GM18520 (cell line): Measurements from ENCODE around the gene KCTD2.

Experiments
- ATAC-seq: cut with Tn5 transposase; IDR thresholded peaks from one replicate; pipeline ENCODE4 v1.9.1; 2021; ENCODE audit not compliant: unreplicated experiment

KCTD2 gene

GRCh38 chr17:75094871-75095399, 47.9 kb downstream of the KCTD2 start:
- ATAC-seq, result no peak

GRCh38 chr17:75096082-75096625, 49.1 kb downstream of the KCTD2 start:
- ATAC-seq, result no peak

- ATAC-seq, result no peak
These were observed 50.8 kb downstream of the KCTD2 start for GRCh38 chr17:75097865-75098264.

GRCh38 chr17:75098861-75099260, 51.8 kb downstream of the KCTD2 start:
- ATAC-seq, result no peak

GRCh38 chr17:75099881-75100595, 53.0 kb downstream of the KCTD2 start:
- no peak for ATAC-seq

GRCh38 chr17:75102385-75102821, 55.4 kb downstream of the KCTD2 start:
- ATAC-seq, result no peak

GRCh38 chr17:75103601-75104554, 56.9 kb downstream of the KCTD2 start:
- no peak for ATAC-seq

GRCh38 chr17:75105126-75106080, 58.4 kb downstream of the KCTD2 start:
- ATAC-seq, result no peak

- no peak for ATAC-seq
These were observed 61.2 kb downstream of the KCTD2 start for GRCh38 chr17:75108193-75108592.

- no peak for ATAC-seq
These were observed 62.0 kb downstream of the KCTD2 start for GRCh38 chr17:75109046-75109406.

- ATAC-seq, result peak; percentile 39
These were observed 62.6 kb downstream of the KCTD2 start, which contains the start of gene ARMC7 for GRCh38 chr17:75109407-75110233. Gene ARMC7, plus strand, starts transcription at chr17:75109969. Its CDS starts 320 bp downstream, at chr17:75110289.

GRCh38 chr17:75110234-75110937, 63.4 kb downstream of the KCTD2 start:
- no peak for ATAC-seq

GRCh38 chr17:75111777-75112335, 64.8 kb downstream of the KCTD2 start:
- no peak for ATAC-seq

GRCh38 chr17:75113798-75114551, 67.0 kb downstream of the KCTD2 start:
- no peak for ATAC-seq

- no peak for ATAC-seq
These were observed 67.7 kb downstream of the KCTD2 start for GRCh38 chr17:75114552-75115314.
